Stimulated activated CD4-positive, alpha-beta T cell treated with anti-CD3 and anti-CD28 coated beads, Interleukin-12 subunit alpha, Interleukin-12 subunit beta, amount 100 ng/mL, for 4 hours (primary cell): ENCODE measurements around the gene RPL27A.

Experiments used
- DNase-seq: peaks from one replicate; pipeline ENCODE4 v3.0.0-alpha.2; 2020

Gene RPL27A

DNA sequence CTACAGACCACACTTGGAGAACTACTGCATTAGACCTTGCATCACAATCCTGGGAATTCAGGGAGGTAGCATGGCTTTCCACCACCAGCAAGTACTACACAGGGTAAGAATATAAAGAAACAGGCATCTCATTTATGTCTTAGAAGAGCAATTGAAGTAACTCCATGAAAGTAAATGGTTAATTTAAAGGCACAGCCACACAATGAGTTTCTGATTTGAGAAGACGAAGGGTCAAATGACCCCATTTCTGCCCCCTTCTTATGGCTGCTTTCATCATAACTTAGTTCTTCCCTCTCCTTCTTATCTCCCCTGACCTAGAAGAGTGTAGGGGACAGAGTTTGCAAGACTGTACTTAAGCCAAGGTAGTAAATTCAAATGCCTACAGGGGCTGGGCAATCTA is 6.1 kb upstream of the RPL27A start:
- no peak for DNase-seq

DNA sequence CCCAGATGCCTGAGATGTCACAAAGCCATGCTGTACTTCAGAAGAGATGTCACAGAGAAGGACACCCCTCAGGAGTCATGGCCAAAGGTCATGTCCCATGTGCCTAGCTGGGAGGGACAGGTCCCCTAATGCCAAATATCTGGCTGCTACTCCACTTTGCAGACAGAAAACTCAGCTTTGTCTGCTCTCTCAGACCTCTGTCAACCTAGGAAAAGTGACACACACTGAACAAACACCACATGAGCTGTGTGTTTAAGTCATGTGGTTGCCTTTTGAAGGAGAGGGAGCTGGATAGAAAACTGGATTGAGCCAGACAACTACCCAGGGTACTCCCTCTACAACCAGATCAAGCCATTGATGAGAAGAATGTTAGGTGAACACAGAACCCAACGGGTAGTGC is 3.6 kb upstream of the RPL27A start:
- no peak for DNase-seq

DNA sequence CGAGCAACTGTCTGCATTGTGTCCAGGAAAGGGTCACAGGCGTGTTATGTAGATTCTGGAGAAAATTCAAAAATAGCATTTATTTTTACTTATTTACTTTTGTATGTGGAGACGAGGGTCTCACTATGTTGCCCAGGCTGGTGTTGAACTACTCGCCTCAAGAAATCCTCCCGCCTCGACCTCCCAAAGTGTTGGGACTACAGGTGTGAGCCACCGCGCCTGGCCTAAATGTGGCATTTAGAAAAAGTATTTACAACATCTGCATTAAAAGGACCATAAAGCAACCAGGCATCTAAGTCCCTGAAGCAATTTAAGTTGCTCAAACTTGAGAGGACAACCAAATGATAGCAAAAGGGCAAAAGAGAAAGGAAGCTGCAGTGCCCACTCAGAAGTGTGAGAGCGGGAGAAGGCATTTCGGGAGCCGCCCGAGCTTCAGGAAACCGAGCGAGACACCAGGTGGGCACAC is 722 bp upstream of the RPL27A start:
- no peak for DNase-seq

DNA sequence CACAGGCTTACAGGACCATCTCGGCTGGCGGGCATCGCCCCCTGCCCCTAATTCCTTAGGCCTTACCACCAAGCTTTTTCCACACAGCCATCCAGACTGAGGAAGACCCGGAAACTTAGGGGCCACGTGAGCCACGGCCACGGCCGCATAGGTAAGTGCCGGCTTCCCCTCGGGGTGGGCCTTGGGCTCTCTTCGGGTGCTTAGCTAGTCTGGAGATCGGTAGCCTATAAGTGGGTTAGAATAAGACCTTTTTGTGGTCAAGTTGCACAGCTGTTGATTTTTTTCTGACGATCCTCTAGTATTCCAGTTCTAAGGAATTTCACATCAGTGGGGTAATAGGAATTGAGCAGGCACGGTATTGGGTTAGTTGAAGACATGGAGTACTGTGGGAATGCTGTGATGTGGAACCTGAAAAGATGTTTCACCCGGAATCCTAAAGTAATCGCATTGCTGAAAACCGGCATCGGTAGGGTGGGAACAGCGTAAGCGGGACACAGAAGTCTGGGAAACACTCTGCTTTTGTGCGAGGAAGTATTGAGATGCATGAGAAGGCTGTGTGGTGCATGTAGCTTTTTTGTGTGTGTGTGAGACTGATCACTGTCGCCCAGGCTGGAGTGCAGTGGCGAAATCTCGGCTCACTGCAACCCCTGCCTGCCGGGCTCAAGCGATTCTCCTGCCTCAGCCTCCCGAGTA is 669 bp downstream of the RPL27A start:
- peak; percentile 44 for DNase-seq

DNA sequence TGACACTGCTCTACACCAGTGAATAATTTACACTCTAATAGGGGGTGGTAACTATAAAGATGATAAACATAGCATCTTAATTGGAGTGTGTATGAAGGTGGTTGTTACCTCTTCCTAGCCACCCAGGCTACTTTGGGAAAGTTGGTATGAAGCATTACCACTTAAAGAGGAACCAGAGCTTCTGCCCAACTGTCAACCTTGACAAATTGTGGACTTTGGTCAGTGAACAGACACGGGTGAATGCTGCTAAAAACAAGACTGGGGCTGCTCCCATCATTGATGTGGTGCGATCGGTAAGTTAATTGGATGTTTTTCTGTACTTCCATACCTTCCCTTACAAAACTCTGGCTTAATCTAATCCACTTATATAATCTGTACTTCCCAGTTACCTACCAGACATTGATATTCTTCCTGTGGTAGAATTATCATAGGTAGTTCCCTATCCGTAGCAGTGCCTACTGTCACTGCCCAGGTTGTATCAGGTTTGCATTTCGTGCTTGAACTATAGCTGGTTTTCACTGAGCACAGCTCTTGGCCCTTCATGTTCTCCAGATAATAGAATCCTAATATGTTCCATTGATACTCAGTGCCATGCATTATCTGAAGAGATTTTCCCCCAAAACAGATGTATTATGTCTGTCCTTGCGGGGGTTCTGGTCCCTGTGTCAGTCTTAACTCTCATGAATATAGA is 2.2 kb downstream of the RPL27A start:
- no peak for DNase-seq

DNA sequence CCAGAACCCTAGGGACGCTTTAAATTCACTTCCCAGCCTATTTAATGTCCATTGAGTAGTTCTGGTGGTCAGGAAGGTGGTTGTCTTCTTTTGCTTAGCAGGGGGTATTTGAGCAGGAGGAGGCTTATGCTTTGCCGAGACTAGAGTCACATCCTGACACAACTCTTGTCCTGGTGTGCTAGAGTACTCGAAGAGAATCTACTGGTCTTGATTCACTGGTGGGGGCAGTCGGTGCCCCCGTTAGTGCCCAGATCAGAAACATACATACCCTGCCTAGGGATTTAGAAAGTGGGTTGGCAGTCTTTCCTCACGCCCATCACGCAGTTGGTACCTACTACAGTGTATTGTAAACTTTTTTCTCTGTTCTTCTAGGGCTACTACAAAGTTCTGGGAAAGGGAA is 2.7 kb downstream of the RPL27A start:
- no peak for DNase-seq

DNA sequence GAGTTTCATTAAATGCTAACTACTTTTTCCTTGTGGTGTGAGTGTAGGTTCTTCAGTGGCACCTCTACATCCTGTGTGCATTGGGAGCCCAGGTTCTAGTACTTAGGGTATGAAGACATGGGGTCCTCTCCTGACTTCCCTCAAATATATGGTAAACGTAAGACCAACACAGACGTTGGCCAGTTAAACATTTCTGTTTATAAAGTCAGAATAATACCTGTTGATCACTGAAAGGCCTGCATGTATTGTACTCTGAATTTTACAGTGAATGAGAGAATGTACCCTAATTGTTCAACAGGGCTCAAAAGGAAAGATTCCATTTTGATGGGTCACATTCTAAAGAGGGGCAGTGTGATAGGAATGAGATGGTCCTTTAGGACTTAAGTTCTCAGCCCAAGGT is 3.2 kb downstream of the RPL27A start:
- DNase-seq, result no peak

DNA sequence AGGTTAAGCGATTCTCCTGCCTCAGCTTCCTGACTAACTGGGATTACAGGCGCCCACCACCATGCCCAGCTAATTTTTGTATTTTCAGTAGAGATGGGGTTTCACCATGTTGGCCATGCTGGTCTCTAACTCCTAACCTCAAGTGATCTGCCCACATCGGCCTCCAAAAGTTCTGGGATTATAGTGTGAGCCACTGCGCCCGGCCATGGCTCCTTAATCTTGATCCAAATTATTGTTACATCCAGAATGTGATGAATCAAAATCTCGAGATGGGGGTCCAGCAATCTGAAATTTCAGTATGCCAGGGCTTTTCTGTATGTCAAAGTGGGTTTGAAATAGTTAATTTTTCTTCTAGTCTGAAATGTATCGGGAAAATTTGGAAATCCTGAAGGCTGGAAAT is 3.7 kb downstream of the RPL27A start:
- no peak for DNase-seq

DNA sequence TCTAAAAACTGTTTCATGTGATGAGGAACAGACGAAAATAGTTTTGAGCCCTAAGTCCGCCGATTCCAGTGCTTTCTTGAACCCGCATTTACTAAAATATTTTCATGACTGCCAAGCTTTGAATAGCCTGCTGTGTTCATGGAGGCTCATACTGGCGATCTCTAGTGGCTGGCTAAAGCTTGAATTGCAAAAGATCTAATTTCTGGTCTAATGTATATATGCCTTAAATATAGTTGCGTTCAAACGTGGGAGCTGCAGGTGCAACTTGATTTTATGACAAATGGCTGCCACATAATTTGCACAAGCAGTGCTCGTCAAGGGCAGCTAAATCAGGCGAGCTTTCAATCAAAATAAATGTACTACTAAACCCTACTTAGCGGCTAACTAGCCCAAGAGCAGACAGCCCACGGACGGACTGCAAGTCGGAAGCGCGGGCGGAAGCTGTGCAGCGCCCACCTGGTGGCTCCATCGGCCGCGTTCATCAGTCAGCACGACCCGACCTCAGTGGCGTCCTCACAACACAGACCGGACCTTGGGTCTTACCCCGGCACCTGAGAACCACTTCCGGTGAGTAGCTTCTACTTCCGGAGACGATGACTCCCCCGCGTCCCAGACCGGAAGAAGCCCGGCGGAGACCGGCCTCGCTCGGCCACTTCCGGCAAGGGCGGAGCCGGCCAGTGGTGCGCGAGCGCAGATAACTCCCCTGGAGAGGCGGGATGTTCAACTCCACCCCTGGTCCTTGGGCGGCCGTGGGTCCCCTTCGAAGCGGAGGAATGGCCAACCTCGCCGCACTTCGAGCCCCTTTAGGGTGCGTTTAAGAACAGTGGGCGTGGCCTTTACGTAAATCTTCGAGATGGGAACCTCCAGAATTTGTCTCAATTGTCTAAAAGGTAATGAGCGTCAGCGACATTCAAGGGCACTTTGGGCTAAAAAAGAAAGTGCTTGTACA is 6.1 kb downstream of the RPL27A start:
- DNase-seq, result peak; percentile 82

DNA sequence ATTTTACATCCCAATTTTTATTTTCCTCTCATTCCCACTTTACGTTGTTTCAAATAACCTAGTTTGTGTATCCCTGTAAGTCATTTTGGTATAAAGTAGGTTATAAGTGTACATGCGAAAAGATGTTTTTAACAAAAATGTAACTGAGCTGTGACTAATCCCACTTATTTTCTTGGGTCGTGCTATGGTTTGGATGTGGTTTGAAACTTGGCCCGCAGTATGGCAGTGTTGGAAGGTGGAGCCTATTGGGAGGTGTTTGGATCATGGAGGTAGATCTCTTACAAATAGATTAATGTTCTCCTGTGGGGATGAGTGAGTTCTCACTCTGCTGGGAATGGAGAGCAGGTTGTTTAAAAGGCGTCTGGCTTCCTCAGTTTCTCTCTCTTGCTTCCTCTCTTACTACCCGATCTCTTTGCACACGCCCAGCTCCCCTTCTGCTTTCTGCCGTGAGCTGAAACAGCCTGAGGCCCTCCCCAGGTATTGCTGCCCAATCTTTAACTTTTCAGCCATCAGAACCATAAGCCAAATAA is 7.2 kb downstream of the RPL27A start:
- DNase-seq, result no peak

DNA sequence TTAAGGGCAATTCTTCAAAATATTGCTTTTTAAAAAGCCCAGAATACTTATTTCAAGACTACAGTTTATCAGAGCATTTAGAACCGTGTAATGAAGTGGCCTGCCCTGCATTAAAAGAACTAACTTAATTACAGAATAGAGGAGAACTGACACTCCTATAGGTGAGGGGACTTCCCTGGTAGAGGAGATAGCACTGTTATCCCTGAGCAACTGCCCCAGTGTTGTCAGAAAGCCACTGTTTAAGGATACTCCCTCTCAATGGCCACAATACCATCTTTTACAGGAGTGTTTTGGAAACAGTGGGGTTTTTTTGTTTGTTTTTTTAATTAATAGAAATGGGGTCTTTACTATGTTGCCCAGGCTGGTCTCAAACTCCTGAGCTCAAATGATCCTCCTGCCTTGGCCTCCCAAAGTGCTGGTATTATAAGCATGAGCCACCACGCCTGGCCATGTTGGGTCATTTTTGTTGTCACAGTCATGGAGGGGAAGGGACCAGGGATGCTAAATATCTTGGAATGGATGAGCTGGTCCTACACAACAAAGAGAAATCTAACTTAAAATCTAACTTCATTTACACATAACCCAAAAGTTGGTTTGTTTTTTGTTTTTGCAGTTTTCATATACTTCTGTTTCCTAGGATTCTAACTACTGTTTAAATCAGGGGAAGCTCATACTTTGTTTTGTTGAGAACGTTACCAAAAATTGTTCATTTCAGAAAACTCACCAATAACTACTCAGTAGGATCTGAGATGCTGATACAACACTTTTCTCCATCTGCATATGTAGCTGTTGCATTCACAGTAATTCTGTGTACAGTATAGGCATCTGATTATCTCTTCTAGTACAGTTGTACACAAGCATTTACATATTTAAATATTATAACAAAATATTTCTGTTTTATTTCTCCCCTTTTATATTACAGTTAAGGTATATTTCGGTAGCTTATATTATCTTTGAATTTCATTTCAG is 8.1 kb downstream of the RPL27A start:
- DNase-seq, result no peak

DNA sequence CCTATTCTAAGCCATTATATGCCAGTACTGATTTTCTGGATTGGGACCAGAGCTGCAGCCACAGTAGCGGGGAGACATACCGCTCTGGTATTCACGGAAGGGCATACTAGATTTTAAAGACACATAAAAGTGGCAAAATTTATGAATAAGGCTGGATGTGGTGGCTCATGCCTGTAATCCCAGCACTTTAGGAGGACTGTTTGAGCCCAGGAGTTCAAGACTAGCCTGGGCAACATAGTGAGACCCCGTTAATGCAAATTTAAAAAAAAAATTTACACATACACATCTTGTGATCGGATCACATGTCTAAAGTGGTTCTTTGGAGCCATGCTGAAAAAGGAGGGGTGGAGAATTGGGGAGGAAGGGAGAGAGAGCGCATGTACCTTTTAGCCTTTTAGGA is 9.0 kb downstream of the RPL27A start:
- no peak for DNase-seq

DNA sequence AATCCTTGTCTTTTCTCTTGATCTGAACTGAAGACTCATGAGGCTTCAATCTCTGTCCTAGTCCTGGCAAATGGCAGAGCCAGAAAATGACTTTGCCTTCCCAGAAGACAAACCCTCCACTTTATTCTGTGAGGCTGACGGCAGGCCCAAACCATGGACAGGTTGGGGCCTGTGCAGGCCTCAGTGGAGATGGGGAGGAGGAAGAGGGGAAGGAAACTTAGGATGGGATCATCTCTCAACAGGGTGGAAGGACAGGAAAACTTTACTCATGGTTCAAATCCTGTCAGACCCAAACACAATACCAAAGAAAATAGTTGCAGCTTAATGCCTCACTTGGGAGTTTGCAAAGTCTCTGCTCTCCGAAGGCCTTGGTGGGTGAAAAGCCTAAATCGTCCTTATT is 9.8 kb downstream of the RPL27A start:
- no peak for DNase-seq

DNA sequence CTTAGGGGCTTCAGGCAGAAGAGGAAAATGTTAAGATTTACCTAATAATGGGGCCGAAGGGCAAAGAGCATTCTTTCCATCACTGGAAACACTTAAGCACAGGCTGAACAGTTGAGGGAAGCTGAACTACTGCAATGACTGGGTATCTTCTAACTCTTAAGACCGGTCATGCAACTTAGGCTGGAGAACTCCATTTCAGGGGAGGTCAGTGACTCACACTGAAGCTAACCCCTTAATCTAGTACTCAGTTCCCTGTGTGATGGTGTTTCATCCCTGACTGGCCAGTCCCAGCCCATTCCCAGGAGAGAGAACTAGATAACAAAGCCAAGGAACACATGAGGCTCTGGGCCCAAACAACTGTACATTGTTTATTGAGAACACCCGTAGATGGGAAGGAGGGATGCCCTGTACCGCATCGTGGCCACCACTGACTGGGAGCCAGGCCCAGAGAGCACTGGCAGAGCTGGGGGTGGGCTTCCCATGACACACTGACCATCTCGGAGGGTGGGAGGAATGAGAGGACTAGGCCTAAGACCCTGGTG is 10.5 kb downstream of the RPL27A start:
- no peak for DNase-seq

DNA sequence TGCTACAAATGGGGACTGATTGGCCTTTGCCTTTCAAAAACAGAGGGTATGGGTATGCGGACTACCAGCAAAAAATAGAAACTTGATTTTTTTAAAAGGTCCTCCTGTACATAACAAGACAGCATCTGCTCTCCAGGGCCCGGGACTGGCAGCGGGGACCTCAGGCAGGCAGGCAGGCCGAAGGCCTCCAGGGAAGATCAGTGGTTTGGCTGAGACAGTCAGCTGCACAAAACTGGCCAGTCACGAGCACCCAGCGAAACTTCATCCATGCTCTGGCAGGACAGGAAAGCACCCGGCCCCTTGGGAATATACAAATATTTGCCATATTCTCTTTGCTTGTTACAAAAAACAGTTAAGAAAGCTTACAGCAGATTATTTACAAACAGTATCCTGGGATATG is 11.0 kb downstream of the RPL27A start:
- no peak for DNase-seq

DNA sequence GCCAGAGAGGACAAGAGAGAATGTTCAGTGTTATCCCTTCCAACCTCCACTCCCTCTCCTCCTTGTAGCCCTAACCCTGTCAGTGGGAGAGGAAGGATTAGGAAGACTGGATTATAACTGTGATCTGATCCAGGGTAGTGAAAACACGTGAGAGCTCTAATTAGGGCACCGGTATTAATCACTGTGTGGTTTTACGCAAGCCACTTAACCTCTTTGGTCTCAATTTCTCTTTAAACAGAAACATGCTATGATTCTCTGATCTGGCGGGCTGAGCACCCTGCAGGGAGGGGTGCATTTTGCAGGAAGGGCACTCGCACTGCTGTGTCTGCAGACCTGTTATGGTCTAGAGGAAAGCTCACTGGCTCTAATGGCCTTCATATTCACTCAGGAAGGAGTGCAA is 11.5 kb downstream of the RPL27A start:
- no peak for DNase-seq

DNA sequence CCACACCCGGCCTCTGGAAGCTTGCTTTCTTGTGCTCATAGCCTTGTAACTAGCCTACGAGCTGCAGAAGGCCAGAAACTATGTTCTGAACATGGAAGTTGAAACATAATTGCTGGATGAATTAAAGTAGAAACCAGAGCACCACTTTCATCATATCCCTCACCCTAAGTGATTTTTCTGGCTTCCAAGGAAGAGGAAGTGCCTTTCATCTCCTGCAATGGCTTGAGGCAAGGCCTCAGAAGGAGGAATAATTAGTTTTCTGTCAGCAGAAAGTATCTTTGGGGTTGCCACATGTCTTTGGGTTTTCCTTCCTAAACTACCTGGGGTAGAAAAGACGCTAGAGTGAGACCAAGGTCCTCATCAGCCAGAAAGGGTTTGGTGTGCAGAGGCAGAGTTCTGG is 14.5 kb downstream of the RPL27A start:
- no peak for DNase-seq

DNA sequence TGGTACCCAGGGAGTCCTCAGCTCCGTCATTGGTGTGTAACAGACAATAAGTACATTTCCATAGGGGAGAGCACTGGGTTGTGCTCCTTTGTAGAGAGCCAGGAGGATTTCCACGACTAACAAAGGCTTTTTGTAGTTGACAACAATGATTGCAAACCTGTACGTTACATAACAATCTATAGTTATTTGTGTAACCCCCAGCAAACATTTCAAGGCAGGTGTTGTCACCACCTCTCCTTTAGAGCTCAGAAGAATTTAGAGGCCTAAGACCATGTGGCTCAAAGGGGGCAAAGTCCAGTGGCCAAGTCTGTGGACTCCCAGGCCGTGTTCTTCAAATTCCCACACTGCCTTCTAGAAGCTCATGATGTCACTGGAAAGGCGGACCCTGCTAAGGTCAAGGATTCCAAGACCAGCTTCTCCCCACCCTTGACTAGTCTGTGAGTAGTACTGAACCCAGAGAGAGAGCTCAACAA is 15.8 kb downstream of the RPL27A start:
- no peak for DNase-seq

DNA sequence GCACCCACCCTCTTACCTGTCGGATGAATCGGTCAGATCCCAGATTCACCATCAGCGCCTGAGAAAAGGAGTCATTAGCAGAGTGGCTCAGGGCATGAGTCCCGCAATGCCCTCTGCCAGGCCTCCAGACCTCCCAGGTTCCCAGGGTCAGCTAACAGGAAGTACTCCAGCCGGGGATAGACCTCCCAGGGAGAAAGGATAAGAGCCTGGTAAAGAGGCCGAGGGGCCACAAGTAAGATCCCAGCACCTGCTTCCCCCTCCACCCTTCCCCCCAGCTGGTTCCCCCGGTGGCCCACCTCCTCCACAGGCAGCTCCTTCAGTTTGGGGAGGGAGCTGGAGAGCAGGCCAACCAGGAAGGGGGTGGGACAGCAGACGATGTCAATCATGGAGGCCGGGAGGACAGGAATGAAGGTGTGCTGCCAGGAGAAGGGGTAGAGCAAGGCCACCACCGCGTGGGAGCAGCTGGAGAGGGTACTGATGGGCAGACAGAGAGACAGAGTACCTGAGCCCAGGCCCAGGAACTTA is 16.4 kb downstream of the RPL27A start:
- DNase-seq, result no peak

DNA sequence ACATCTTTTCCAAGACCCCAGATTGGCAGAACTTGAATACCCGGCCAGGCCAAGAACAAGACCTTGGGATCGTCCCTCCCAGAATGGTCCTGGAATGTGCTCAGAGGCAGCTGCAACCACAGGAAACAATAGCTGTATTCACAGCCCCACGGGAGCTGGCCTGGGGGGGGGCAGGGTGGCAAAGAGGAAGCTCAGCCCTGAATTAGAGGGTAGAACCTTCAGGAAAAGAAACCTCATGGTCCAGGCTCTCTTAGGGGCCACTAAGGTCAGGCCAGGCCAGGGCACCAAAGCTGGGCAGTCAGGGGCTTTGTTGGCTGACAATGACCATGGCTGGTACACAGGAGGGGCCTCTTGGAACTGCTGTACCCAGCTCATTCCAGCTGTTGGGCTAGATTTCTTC is 17.3 kb downstream of the RPL27A start:
- no peak for DNase-seq

DNA sequence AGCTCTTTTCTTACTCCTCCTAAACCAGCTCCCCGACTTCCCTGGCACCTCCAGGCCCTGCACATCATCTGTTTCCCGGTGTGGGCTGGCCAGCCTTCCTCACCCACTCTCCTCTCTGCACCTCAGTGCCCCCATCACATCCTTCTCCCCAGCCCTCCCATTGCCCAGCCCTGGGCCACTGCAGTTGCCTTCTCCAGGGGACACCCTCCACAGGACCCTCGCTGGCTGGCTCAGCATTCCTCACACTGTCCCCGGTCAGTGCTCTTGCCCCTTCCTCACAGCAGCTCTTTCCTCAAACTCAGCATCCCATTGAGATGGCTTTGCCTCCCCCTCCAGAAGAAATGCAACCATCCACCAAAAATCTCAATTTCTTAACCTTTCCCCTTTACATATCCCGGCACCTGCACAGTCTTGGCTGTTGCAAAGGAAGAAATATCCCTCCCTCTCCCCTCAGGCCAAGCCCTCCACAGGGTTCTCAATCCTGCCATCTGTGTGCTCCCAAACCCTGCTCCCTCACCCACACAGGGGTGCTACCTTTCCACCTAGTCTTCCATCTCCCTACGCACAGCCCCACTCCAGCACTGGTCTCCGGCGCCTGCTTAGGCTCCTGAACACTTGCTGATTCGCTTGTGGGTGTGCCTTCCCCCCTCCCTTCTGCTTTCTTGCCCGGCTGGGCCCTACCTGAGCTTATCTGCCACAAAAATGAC is 19.5 kb downstream of the RPL27A start:
- no peak for DNase-seq
